Thoracic aorta (tissue), 2 donors: ENCODE results near the gene ARID1B. TPM values are rescaled to one million over a fixed set of nuclear protein-coding genes. Genes with fewer than 3 reads are reported as not detected.
A peak's percentile ranks its signal among the peaks of the same experiment; 100 is the strongest.

Source experiments
- ATAC-seq: fragments of 150-250 bp; one replicate; pipeline ENCODE4 v1.8.0; 2017; ENCODE audit warnings: low read depth; ENCODE audit not compliant: insufficient number of reproducible peaks, low FRiP score
- DNase-seq: peaks from one replicate; pipeline ENCODE4 v3.0.0-alpha.2; 2020; ENCODE audit warnings: low spot score
- H3K27ac ChIP-seq, 2 donors: fragments of 200-600 bp; sonication (generic); 1 replicate in 1 of 2; 2 replicates in 1 of 2; pipeline ENCODE4 v1.5.1; 2016; ENCODE audit warnings: mild to moderate bottlenecking in 2 of 2, moderate library complexity in 2 of 2
- H3K27me3 ChIP-seq: fragments of 200-600 bp; sonication (generic); replicated peaks from 2 replicates; pipeline ENCODE4 v1.6.0; 2016; ENCODE audit warnings: mild to moderate bottlenecking; ENCODE audit not compliant: insufficient read depth
- H3K36me3 ChIP-seq: fragments of 200-600 bp; sonication (generic); one replicate; pipeline ENCODE4 v1.5.1; 2016
- H3K4me1 ChIP-seq, 2 donors: fragments of 200-600 bp; sonication (generic); 1 replicate in 1 of 2; 2 replicates in 1 of 2; pipeline versions ENCODE4 v1.5.1 to v1.6.0; 2016; ENCODE audit warnings: low read depth in 2 of 2, mild to moderate bottlenecking in 1 of 2; ENCODE audit not compliant: control insufficient read depth in 1 of 2
- H3K4me3 ChIP-seq: fragments of 200-600 bp; sonication (generic); 2 replicates; pipeline ENCODE4 v1.5.1; 2016; ENCODE audit warnings: mild to moderate bottlenecking
- H3K9me3 ChIP-seq: fragments of 200-600 bp; sonication (generic); 2 replicates; pipeline ENCODE4 v1.5.1; 2016
- total RNA-seq, 2 donors: library from RNA; depleted of rRNA; stranded (reverse); fragments of >200 nt; gene quantifications; one replicate each; pipeline versions ENCODE4 v1.1.0 to v1.2.3, GENCODE V29; 2016
- TF ChIP-seq, protein P1 (sequence below): fragments of 200-600 bp; sonication (generic); IDR thresholded peaks from one replicate; pipeline ENCODE4 v1.5.1; 2019; ENCODE audit warnings: antibody characterized with exemption

ARID1B gene
- total RNA-seq, 2 donors from 2014 or later = 120 to 158 TPM

DNA sequence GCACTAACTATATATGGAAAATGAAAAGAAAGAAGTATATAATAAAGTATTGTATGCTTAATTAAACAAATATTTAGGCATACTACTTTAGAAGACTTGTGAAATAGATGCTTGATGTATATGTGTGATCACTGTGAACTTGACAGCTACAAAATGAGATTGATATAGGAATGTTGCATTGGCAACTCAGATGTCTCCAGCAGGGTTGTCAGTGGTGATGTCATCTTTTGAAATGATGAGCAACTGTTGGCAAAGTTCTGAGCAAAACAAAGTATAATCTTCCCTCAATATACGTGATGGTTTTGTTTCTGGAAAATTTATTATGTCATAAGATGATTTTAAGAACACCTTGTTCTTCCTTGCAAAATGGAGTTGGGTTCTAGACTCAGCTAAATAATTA is 133.8 kb downstream of the ARID1B start:
- DNase-seq = no peak
- Histone ChIP-seq H3K36me3 (no peaks in the 10 kb centered on the region), H3K27ac (no peak overlapping the region), H3K4me3 (no peak overlapping the region), H3K4me1 (peaks cover 0 to 3% of the 10 kb centered on the region in 2 donors), H3K9me3 (no peaks in the 10 kb centered on the region), H3K27me3 (no peaks in the 10 kb centered on the region)
- no peak for ATAC-seq
- TF ChIP-seq, protein P1, sequence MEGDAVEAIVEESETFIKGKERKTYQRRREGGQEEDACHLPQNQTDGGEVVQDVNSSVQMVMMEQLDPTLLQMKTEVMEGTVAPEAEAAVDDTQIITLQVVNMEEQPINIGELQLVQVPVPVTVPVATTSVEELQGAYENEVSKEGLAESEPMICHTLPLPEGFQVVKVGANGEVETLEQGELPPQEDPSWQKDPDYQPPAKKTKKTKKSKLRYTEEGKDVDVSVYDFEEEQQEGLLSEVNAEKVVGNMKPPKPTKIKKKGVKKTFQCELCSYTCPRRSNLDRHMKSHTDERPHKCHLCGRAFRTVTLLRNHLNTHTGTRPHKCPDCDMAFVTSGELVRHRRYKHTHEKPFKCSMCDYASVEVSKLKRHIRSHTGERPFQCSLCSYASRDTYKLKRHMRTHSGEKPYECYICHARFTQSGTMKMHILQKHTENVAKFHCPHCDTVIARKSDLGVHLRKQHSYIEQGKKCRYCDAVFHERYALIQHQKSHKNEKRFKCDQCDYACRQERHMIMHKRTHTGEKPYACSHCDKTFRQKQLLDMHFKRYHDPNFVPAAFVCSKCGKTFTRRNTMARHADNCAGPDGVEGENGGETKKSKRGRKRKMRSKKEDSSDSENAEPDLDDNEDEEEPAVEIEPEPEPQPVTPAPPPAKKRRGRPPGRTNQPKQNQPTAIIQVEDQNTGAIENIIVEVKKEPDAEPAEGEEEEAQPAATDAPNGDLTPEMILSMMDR = no peak

DNA sequence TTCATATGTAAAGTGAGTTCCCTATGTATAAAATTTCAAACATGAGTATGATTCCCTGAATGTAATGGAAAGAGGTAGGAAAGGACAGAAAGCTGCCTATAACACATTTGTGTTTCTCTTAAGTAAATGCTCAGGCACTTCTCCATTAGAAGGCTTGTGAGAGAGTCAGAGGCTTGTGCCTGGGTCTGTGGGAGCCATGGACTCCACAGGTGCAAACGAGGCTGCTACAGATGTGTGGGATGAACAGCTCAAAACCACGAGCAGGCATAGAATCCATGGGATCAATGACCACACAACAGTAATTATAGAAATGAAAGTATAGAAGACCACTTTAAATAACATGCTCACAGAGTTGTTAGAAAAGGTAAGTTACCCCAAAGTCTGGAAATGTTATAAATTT is 134.4 kb downstream of the ARID1B start:
- TF ChIP-seq, protein P1 = no peak
- Histone ChIP-seq H3K4me3 (no peak overlapping the region), H3K9me3 (no peaks in the 10 kb centered on the region), H3K27me3 (no peaks in the 10 kb centered on the region), H3K36me3 (no peaks in the 10 kb centered on the region), H3K4me1 (peaks cover 0 to 9% of the 10 kb centered on the region in 2 donors), H3K27ac (no peak overlapping the region)
- DNase-seq (no peak), ATAC-seq (no peak)

DNA sequence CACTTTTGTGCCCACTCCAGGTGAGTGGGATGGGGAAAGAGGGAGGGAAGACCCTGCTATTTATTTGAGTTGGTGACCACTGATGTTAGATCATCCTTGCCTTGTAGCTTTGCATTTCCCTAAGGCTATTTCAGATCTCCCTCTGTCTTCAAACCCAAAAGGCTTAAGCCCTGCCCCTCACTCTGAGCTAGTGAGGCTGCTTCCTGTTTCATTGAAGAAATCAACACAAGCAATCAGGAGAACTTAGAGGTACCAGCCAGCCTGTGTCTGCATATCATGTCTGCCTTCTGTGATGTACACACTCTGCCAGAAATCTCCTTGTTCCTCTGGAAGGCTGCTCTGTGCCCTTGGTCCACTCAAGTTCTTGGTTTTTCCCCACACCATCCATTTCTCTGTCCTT is 135.3 kb downstream of the ARID1B start:
- Histone ChIP-seq H3K9me3 (no peaks in the 10 kb centered on the region), H3K4me3 (no peak overlapping the region), H3K27ac (no peak overlapping the region), H3K27me3 (no peaks in the 10 kb centered on the region), H3K4me1 (peaks cover under 1 to 18% of the 10 kb centered on the region in 2 donors), H3K36me3 (no peaks in the 10 kb centered on the region)
- TF ChIP-seq, protein P1 = no peak
- ATAC-seq (no peak), DNase-seq (no peak)

DNA sequence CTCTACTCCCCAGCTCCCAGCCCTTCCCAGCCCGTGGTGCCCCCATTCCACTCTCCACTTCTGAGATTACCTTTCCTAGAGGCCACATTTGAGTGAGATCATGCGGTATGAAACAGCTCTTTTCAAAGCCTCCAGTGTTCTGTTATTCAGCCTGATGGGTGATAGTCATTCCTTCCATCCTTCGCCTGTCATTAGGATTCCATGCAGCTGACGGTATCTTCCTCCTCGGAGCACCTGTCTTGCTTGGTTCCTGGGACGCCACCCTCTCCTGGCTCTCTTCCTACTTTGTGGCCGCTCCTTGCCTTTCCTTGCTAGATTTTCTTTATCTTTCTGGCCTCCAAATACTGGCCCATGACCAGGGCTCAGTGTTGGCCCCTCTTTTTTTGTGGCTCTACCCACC is 137.0 kb downstream of the ARID1B start:
- H3K27ac ChIP-seq = no peak overlapping the region
- no peaks in the 10 kb centered on the region for H3K27me3 ChIP-seq
- no peak for ATAC-seq
- no peak for DNase-seq
- no peak overlapping the region for H3K4me3 ChIP-seq
- peaks cover 18 to 35% of the 10 kb centered on the region in 2 donors for H3K4me1 ChIP-seq
- H3K36me3 ChIP-seq = no peaks in the 10 kb centered on the region
- no peaks in the 10 kb centered on the region for H3K9me3 ChIP-seq
- TF ChIP-seq, protein P1 = no peak

DNA sequence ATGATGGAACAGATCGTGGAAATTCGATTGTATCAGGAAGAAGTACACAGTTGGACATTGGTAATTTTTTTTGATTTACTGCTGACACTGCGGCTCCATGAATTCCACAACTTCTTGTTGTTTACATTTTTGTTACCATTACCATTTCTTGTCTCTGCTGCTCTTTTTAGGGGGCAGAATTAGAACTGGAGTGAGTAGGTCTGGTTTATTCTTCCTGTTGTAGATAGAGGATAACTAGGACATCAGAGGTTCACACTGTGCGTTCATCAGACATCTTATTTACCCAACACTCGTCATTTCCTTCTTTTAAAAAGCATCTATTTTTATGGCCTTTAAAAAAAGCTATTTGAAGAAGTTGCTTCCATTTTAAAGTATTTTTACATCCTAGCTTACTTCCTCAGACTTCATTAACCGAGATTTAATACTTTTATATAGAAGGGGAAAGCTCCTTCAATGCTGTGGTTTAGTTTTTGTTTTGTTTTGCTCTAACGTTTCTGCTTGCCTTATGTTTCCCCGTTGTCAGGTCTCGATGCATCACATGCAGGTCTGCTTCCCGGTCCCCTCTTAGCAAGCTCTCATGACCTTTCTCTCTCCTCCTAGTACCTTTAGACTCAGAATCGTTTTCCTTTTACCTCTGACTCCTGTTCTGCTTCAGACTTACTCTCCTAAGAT is 139.1 kb downstream of the ARID1B start:
- TF ChIP-seq, protein P1 = no peak
- H3K9me3 ChIP-seq = no peaks in the 10 kb centered on the region
- peaks cover 26 to 54% of the 10 kb centered on the region in 2 donors for H3K4me1 ChIP-seq
- H3K27me3 ChIP-seq = no peaks in the 10 kb centered on the region
- H3K4me3 ChIP-seq = no peak overlapping the region
- ATAC-seq (no peak), DNase-seq (no peak)
- H3K27ac ChIP-seq = peak overlapping the region in 1 of 2 donors; percentile 4
- no peaks in the 10 kb centered on the region for H3K36me3 ChIP-seq
